GM13977 (cell line): Measurements from ENCODE around the gene ASIC2.

Experiments used
- DNase-seq: peaks from one replicate; pipeline ENCODE4 v3.0.0; 2012; ENCODE audit warnings: low spot score
- in situ Hi-C: fragments of 300-500 bp; cut with MboI; formaldehyde crosslinking; loops from one replicate; pipeline ENCODE4 v1.12.0; 2022; ENCODE audit warnings: low sequenced_read_pairs, low pct_unique_long_range_greater_than_20kb, mixed read lengths, inconsistent platforms; ENCODE audit not compliant: unreplicated experiment
- TF ChIP-seq, protein P1 (sequence below): IDR thresholded peaks from 2 replicates; pipeline ENCODE4 v1.5.1; 2012; ENCODE audit warnings: mild to moderate bottlenecking, control low read depth; ENCODE audit not compliant: insufficient read depth; ENCODE audit errors: extremely low read depth, missing control alignments

Gene ASIC2

GRCh38 chr17:33040461-33040860, 252.6 kb downstream of the ASIC2 start:
- DNase-seq, result no peak
- in situ Hi-C loops, result no loop called here
- TF ChIP-seq, protein P1, sequence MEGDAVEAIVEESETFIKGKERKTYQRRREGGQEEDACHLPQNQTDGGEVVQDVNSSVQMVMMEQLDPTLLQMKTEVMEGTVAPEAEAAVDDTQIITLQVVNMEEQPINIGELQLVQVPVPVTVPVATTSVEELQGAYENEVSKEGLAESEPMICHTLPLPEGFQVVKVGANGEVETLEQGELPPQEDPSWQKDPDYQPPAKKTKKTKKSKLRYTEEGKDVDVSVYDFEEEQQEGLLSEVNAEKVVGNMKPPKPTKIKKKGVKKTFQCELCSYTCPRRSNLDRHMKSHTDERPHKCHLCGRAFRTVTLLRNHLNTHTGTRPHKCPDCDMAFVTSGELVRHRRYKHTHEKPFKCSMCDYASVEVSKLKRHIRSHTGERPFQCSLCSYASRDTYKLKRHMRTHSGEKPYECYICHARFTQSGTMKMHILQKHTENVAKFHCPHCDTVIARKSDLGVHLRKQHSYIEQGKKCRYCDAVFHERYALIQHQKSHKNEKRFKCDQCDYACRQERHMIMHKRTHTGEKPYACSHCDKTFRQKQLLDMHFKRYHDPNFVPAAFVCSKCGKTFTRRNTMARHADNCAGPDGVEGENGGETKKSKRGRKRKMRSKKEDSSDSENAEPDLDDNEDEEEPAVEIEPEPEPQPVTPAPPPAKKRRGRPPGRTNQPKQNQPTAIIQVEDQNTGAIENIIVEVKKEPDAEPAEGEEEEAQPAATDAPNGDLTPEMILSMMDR, result no peak

DNA sequence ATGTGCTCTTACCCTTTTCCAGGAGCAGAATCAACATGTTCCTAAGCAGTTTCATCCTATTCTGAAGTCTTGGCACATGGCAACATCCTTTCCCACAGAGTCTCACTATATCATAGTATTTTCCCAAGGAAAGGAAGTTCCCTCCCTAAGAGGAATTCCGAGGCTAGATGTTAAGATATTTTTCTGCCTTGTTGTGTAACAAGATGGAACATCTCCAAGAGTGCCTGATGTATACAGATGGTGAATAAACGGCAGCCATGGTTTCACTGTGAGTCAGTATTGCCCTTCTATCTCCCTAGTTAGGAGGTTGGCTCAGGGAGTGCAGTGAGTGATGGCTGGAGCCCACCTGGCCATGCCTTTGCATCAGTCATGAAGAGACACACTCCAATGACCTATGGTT, 253.2 kb downstream of the ASIC2 start:
- in situ Hi-C loops, result no loop called here
- DNase-seq, result no peak
- TF ChIP-seq, protein P1, result no peak

DNA sequence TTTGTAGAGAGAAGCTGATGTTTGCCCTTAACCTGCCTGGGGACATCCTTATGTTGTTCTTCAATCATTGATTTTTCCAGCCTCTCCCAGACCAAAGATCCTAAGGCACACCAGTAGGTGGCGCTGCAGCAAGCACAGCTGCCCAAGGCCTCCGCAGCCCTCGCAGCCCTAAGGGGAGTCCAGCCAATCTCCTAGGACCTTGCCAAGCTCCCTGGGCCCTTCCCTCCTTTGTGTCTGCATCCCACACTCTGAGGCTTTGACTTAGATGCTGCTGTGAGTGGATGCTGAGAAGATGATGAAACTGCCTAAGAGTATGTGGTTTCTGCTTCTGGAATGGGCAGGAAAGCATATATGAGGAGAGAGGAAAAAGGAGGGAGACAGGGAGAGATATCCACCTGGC, 254.4 kb downstream of the ASIC2 start:
- in situ Hi-C loops, result no loop called here
- no peak for DNase-seq

DNA sequence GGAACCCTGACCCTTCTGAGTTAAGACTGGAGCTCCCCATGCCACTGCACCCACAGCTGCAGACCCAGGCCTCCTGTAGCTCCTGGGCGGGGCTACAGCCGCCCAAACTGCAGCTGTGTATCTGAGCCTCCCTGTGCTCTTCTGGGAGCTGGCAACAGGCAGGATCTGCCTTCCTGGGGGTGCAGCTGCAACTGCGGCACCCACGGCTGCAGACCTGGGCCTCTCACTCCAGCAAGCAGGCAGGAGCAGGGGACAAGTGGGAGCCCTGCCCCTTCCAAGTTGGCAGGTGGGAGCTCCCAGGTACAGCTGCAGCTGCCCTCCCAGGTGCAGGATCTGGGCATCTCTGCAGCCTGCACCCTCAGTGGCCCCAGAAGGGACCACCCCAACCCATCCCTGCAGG, 259.9 kb downstream of the ASIC2 start:
- TF ChIP-seq, protein P1, result no peak
- in situ Hi-C loops, result no loop called here
- DNase-seq, result no peak

More for the DNA sequence above, 254.4 kb downstream of the ASIC2 start:
- TF ChIP-seq, protein P1, result peak; percentile 70

- TF ChIP-seq, protein P1, result no peak
- in situ Hi-C loops, result no loop called here
- no peak for DNase-seq
These were observed 264.3 kb downstream of the ASIC2 start for GRCh38 chr17:33028778-33029177.

- TF ChIP-seq, protein P1, result no peak
- DNase-seq, result no peak
- in situ Hi-C loops, result no loop called here
These were observed 265.0 kb downstream of the ASIC2 start for GRCh38 chr17:33028061-33028460.
